GM19351 (cell line): ENCODE results near the gene XAB2.

Experiments used
- ATAC-seq: cut with Tn5 transposase; IDR thresholded peaks from one replicate; pipeline ENCODE4 v1.9.1; 2021; ENCODE audit warnings: mild to moderate bottlenecking, moderate library complexity; ENCODE audit not compliant: unreplicated experiment

XAB2 gene

GRCh38 chr19:7633698-7634097, 4.4 kb upstream of the XAB2 start, which contains the start of gene PCP2:
Gene PCP2 (minus strand): TSS chr19:7633719. CDS start chr19:7633457, 262 bp downstream.
- ATAC-seq, result no peak

GRCh38 chr19:7632340-7633203, 3.2 kb upstream of the XAB2 start:
- ATAC-seq, result no peak

- no peak for ATAC-seq
These were observed 2.2 kb upstream of the XAB2 start for GRCh38 chr19:7631577-7631976.

GRCh38 chr19:7628589-7629311, 595 bp downstream of the XAB2 start:
- no peak for ATAC-seq

GRCh38 chr19:7627166-7627565, 2.2 kb downstream of the XAB2 start:
- no peak for ATAC-seq

- no peak for ATAC-seq
These were observed 3.5 kb downstream of the XAB2 start for GRCh38 chr19:7625763-7626372.

GRCh38 chr19:7624810-7625209, 4.5 kb downstream of the XAB2 start:
- no peak for ATAC-seq

- ATAC-seq, result no peak
These were observed 5.4 kb downstream of the XAB2 start for GRCh38 chr19:7623725-7624603.

- no peak for ATAC-seq
These were observed 6.2 kb downstream of the XAB2 start for GRCh38 chr19:7622933-7623685.

GRCh38 chr19:7620442-7621412, 8.6 kb downstream of the XAB2 start:
- ATAC-seq, result no peak

GRCh38 chr19:7619671-7620441, 9.5 kb downstream of the XAB2 start:
- no peak for ATAC-seq

GRCh38 chr19:7618771-7619510, 10.4 kb downstream of the XAB2 start:
- ATAC-seq, result no peak

GRCh38 chr19:7618348-7618747, 11.0 kb downstream of the XAB2 start:
- ATAC-seq, result no peak

- no peak for ATAC-seq
These were observed 11.6 kb downstream of the XAB2 start for GRCh38 chr19:7617735-7618134.

GRCh38 chr19:7617172-7617571, 12.2 kb downstream of the XAB2 start:
- ATAC-seq, result no peak

- no peak for ATAC-seq
These were observed 14.2 kb downstream of the XAB2 start for GRCh38 chr19:7614859-7615741.
